HG02943 (cell line): Measurements from ENCODE around the gene USP6NL.

ENCODE experiments used
- ATAC-seq: cut with Tn5 transposase; IDR thresholded peaks from one replicate; pipeline ENCODE4 v1.9.1; 2021; ENCODE audit warnings: mild to moderate bottlenecking, low read depth, moderate library complexity; ENCODE audit not compliant: unreplicated experiment

Gene USP6NL

DNA sequence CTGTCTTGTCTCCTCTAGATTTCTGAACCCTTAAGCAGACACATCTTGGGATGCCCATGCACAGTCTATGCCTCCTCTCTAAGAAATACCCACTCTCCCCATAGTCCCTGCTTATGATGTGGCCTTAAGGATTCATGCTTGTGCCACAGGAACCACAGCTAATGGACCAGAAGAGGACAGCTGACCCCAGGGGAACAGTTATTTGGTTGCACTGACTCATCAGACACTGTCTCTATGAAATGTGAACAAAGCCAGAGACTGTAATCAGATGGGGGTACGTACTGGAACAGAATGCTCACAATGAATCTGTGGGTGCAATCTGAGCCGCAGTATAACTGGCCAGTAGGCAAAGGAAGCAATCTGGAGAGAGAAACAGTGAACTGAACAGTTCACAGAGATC, 121.9 kb downstream of the USP6NL start:
- no peak for ATAC-seq

DNA sequence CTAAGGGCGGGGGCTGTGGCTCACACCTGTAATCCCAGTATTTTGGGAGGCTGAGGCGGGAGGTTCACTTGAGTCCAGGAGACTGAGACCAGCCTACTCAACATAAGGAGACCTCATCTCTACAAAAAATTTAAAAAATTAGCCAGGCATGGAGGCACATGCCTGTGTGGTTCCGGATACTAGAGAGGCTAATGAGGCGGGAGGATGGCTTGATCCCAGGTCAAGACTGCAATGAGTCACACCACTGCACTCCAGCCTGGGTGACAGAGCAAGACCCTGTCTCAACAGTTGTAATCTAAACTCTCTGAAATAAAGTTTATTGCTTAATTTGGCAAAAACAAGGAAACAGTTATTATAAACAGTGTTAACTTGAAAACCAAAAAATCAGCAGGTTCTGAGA, 123.3 kb downstream of the USP6NL start:
- no peak for ATAC-seq

DNA sequence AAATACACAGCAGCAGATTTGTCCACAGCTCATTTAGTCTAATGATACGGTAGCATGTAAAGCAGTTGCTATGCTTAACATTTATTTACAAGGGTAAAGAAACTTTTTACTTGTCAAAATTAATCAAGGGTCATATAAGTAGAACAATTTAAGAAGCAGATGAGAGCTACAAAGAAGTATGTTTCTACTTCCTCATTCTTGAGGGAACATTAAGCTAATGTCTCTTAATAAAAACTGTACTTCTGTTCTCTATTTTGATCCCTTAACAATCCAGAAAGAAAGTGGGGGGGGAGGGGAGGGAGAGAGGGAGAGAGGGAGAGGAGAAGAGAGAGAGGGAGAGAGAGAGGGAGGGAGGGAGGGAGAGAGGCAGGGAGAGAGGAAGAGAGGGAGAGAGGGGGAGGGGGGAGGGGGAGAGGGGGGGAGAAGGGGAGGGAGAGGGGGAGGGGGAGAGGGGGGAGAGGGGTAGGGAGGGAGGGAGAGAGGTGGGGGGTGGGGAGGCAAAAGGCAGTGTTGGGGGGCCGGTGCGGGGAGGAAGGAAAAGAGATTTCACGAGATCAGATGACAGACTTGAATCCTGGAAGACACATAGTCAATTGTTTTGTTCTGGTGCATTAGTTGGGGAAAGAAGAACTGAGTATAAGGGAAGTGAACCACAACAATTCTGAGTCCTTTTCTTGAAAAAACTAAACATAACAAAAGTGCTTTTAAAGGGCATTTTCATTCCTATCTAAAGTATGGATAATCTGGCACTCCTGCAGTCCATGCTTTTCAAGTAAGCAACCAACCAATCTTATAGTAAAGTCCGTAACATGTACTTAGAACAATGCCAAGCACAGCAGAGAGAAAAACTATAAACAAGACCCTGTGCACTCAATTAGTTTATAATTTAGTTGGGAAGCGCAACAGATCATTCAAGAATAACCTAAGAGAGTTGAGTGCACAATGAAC, 128.0 kb downstream of the USP6NL start:
- ATAC-seq, result no peak

DNA sequence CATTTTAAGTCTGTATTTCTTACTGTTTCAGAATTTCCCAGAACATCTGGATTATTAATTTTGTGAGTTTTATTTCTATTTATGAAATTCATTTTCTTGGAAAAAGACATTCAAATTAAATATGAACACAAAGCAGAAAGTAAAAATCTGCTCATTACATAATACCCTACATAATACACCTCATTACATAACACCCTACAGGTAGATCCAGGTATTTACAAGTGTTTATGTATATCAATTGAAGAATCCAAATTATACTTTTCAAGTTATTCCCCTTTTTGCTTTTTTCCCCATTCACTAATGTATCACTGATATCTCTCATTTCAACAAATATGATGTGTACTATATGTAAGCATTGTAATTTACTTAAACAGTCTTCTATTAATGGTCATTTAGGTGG, 129.1 kb downstream of the USP6NL start:
- ATAC-seq, result no peak

DNA sequence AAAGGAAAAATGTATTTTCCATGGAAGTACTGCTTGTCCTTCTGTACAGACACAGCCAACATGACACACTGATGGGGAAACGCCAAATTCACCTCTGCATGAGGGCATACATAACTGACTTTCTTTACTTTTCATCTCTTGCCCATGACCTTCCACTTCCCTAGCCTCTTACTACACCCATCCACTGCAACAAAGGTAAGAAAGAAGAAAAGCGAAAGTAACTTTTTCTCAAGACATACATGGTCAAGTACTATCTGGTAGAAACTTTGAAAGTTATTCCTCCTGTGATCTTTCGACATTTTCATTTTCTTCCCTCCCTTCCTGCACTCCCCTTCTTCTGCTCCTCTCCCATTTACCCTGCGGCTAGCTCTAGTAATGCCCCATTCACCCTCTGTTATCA, 130.8 kb downstream of the USP6NL start:
- no peak for ATAC-seq

DNA sequence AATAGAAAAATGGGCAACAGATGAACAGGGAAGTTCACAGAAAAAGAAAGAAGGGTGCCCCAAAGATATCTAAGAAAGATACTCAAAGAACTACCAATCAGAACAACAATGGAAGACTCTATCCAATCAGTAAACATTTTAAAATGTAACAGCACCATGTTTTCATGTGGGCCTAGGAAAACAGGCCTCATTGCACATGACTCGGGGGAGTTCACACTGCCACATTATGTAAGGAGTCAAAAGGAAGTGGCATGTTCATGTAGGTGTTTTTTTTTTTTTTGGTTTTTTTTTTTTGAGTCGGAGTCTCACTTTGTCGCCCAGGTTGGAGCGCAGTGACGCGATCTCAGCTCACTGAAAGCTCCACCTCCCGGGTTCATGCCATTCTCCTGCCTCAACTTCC, 132.2 kb downstream of the USP6NL start:
- ATAC-seq, result no peak

DNA sequence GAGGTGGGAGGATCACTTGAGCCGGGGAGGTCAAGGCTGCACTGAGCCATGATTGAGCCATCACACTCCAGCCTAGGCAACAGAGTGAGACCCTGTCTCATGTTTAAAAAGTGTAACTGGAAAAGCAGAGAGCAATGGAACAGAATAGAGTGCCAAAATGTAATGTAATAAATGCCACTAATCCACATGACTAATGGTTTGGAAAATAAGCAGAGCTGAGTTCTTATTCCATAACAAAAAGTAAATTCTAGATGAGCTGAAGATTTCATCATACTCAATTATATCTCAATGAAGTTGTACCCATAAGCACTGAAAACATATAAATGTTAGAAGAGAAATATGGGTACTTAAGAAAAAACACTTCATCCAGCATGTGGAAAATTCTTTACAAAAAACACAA, 132.6 kb downstream of the USP6NL start:
- ATAC-seq, result no peak

DNA sequence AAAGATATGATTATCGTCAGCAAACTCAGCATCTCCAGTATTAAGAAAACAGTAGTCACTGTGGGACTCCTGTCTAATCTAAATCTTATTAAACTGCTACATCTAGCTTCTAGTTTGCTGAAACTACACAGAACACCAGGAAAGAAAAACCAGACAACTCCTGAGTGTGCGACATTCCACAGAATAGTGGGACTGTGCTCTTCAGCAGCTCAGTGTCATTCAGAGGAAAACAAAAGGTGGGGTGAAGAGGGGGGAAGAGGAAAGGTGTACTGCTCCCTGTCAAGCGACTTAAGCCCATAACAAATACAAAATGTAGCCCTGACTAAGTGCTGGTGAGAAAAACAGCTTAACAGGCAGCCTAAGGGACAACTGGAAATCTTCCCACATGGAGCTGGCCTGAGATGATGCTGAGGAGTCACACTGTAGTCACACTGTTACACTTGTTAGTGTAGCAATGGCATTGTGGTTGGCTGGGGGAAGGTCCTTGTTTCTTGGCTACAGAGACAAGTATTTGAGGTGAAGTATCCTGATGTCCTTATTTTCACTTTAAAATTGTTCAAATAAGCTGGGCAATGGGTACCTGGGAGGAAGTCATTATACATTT, 135.5 kb downstream of the USP6NL start:
- no peak for ATAC-seq

DNA sequence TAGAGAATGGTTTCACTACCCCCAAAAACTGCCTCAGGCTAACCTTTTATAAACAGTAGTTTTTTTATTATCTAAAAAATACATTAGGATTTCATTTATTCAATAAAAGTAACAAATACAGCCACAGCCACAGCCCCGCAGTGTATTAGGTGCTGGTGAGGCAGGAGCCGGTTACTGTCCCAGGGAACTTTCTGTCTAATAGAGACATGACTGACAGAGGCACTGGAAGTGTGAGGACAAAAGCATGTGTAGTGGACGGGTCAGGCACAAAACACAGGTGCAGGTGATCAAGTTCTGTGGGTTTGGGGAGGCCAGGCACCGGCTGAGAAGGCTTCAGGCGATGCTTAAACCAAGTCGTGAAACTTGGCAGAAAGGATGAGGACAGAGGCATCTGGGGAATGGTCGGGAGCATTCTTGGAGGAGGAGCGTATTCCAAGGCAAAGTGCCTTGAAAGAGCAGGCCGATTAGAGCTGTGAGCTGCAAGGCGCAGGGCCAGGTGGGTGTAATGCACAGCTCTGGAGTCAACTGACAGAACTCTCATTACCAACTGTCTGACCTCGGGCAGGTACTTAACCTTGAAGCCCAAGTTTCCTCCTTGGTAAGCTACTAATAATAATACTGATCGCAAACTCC, 138.2 kb downstream of the USP6NL start:
- ATAC-seq, result no peak

DNA sequence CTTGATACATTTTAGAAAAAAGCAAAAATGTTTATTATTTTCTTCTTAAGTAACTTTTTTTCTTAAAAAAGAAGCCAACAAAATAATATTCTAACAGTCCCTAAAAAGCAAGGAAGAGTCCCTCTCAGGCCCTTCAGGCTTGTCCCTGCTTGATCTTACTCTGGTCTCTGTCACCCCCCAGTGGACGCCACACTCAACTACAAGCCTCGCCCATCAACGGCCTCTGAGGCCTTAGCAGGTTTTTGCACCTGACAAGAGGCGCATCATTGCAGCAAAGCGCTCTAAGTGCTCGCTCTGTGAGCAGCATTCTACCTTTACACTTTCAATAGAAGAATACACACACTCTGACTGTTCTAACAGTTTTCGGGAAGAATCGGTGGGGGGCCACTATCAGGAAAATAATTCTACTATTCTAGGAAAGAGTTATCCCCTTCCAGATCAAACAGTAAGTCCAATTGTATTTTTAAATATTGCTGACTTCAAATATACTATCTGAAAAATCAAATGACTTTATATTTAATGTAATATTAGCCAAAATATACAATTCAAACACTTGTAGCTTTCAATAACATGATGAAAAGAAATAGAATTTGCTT, 139.2 kb downstream of the USP6NL start:
- ATAC-seq, result no peak

DNA sequence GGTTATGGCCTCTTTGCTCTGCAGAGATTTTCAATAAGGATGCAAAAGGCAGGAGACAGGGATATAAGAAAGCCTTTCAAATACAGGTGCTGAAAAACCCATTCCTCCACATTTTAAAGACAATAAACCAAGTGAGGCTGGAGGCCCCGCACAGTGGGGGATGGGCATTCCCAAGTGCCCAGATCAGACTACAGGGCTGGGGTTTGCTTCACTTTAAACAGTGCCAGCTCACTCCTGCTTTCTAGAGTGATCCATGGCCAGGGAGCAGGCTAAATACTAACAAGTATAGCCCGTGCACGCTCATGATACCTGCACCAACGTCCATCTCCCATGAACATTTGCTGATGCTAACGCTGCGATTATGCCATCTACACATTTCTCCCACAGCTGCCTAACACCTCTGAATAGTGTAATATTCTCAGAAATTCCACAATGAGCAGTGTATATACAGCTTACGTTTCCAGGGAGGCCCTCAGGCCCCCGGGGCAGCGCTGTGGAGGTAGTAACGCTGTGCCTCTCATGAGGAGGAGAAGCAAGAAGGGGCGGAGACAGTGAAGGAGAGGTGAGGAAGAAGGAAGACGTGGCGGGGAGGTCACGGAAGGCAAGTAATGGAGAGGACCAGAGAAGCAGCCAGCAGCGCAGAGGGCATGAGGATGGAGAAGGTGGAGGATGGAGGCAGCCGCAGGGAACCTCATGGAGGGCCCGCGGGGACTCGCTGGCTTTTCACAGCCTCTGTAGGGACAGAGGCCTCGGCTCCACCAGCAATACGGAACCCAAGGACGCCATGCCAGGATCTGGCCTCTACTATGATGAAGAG, 141.7 kb downstream of the USP6NL start:
- ATAC-seq, result no peak

DNA sequence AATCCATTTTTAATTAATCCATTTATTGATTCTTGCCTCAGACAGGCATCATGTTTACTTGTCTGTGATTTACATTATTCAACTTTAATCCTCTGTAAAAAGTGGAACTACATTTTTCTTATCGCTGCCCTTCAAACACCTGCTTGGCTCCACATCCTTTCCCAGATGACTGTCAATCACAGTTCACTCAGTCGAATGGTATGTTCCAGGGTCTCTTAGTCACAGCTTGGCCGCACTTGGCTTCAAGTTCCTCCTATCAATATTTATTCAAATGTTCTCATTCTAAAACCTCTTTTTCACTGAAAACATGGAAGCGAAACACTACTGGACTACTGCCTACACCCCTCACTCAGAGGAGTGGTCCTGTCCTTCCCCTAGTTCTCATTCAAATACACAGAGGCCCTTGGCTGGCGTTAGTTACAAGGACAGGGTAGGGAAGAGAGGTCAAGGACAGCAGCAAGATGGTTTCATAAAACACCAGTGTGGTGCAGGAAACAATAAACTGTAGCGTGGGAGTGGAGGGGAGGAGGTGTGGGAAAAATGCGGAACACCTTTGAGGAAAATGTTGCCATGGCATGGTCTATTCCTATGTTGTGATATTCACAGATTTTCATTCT, 143.2 kb downstream of the USP6NL start:
- ATAC-seq, result no peak

DNA sequence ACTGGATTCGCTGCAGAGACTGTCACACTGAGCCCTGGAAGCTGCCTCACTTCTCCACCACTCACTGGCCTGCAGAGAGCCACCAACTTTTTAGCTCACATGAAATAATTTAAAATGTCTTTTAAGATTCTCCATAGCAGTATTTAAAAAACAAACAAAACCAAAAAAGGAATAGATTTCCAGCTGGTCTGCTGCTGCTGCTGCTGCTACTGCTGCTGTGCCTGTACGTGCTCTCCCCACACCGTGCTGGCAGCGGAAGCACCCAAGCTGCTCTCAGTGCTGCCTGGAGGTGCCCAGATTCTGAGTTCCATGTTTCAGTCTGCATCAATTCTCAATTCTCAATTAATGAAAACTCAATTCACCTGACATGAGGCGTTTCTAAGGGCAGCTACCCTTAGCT, 146.0 kb downstream of the USP6NL start:
- no peak for ATAC-seq

DNA sequence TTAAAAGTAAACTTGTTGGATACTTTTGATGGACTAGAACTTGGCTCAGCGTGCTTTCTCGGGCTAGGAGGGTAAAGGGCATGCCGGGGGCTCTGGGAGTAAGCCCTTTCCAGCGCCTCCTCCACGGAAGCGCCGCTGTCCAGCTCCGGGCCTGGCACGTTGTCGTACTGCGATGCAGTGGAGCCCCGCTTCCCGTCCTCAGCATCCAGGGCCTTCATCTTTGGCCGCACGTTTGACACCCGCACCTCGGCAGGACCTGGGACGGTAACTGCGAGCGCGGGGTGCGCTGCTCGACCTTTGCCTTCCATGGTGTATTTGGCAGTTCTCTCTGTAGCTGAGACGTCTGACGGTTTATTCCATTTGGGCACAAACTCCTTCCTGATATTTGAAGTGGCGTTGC, 148.3 kb downstream of the USP6NL start:
- no peak for ATAC-seq

DNA sequence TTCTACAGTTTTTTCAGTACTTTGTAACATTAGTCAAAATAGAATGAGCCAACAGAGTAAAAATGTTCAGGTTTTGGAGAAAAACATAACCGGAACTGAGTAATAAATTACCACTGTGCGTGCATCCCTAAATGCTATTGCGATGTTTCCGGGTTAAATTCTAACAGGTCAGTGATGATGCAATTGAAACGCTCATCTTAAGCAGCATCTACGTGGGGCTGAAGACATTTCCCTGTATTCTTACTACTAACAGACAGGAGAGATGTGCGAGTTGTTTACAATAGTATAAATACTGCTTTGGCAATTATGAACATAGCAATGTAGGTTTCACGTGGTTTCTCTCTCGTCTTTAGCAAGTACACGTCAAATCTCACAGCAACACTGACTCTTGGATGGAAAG, 149.4 kb downstream of the USP6NL start:
- no peak for ATAC-seq

DNA sequence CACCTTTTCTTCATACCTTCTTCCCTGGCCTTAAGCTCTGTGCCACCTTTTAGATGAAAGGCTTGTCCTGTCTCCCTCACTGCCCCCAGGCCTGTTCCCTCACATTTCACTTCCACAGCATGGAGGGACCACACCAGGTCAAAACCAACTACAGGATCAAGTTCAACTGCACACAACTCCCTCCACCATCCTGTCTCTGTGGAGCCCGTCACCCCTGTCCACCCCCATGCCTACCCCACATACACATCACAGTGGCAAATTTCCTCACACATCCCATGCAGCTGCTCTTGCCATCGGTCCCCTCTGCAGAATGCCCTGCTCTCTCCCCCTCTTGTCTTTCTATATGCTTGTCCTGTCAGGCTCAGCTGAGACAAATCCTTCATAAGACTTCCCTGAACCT, 154.1 kb downstream of the USP6NL start:
- ATAC-seq, result no peak

DNA sequence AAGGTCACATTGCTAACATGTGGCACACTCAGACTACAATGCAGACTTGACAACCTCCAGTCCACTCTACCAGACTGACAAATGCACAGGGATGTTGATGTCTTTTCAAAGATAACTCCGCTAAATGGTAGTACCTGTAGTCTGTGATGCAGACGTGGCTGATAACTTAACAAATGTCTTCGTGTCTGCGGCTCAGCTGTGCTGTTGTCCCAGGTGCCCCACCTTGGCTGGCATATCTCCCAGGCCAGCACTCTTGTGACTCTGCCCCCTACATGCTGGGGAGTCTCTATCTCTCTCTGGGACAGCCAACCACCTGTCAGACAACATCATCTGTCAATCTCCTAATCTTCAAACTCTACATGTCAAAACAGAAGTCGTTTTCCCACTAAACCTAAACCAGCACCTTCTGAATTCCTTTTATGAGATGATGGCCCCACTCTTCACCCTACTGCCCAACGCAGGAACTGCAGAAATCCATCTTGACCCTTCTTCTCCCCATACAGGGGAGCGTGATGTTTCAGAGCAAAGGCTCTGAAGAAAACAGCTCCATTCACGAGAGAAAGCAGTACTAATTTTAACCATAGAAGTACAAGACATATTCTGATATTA, 156.4 kb downstream of the USP6NL start:
- no peak for ATAC-seq

DNA sequence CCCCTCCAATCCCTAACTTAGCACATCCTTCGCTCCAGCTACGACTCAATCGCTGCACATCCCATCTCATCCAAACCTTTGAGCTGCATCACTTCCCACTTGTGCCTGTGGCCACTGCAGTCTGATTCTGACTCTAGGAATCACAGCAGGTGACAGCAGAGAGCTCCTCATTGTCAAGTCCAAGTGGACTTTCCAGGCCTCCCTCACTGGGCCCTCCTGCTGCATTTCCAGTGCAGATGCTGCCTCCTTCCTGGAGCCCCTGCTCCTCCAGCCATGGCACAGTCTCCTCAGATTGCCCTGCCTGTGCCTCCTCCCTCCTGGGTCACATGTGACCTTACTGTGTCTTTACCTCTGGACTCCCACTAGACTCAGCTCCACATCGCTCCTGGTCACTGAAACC, 157.3 kb downstream of the USP6NL start:
- ATAC-seq, result no peak

DNA sequence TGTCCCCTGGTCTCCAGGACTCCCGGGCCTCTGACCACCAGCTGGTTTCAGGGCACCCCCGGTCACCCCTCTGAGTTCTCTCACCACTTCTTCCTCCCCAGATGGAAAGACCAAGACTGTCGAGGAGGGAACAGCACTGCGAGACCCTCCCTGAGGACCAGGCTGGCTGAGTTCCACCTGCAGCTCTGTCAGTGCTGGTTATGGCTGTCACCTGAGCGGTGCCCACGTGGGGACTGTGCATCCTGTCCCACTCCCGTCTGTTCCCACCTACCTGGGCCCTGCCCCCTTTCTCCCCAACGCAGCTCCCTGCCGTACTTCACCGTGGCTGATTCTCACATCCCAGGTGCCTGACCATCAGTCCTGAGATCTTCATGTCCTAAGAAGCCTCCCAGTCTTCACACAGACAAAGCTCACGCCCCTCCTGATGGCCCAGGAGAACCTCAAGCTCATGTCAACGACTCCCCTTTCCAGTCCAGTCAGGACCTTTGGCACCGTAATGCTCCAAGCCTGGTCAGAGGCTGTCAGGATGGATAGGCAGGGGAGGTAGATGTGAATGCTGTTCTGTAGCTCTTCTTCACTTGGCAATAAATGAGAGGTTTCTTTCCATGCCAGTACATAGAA, 159.7 kb downstream of the USP6NL start:
- no peak for ATAC-seq
